ENCODE measurements around the gene AGBL3. TPM values are rescaled to one million over a fixed set of nuclear protein-coding genes. Genes with fewer than 3 reads are reported as not detected.

Gene AGBL3
- total and polyA plus RNA-seq, 2 of the 8 experiments (the other 6 are each of a cell fraction or from before 2014, with no cell fraction given): 1.1 to 1.9 TPM

- H3K9me3 ChIP-seq (ENCODE audit: insufficient read depth in 2 of 2, low read depth in 1 of 2, low read length in 1 of 2): no peaks in the 10 kb centered on the region
- H3K36me3 ChIP-seq (ENCODE audit: control insufficient read depth in 2 of 4, insufficient read depth in 4 of 4, low read length in 3 of 4): peaks cover 0 to 3% (median 0%) of the 10 kb centered on the region in 4 experiments; a peak in 1 of 8 replicates
- no peak for DNase-seq (ENCODE audit: low read depth in 1 of 2, low spot score in 2 of 2)
- H3K4ac ChIP-seq (replicated peaks; ENCODE audit: insufficient read length, low read depth, low read length): no peak overlapping the region
- no peak overlapping the region for H2BK20ac ChIP-seq (ENCODE audit: low read length)
- no peak overlapping the region for H3K27ac ChIP-seq (ENCODE audit: low read depth, low read length)
- H4K5ac ChIP-seq (ENCODE audit: insufficient read length, low read depth, low read length): no peak overlapping the region
- no peak overlapping the region for H2BK15ac ChIP-seq (ENCODE audit: low read length)
- no peak overlapping the region for H3K9ac ChIP-seq (replicated peaks in 1 of 4; ENCODE audit: extremely low read depth in 1 of 4, low read depth in 3 of 4, low read length in 3 of 4)
- no peaks in the 10 kb centered on the region for H3K79me2 ChIP-seq (ENCODE audit: control insufficient read depth in 1 of 2, insufficient read depth in 2 of 2, low read length in 2 of 2)
- no peak overlapping the region for H3K4me2 ChIP-seq (ENCODE audit: insufficient read depth in 1 of 2, low read depth in 2 of 2, low read length in 2 of 2)
- CTCF ChIA-PET (ENCODE audit: partially characterized antibody): interaction anchor here (0.6 to 0.9 kb wide), 2 partner anchors 9 to 15 kb away, joined by 3 read pairs; no protein-coding TSS in a partner anchor
- H2BK5ac ChIP-seq (ENCODE audit: low read depth, low read length): no peak overlapping the region
- H3K14ac ChIP-seq (ENCODE audit: insufficient read length): no peak overlapping the region
- POLR2A ChIA-PET (ENCODE audit: partially characterized antibody): interaction anchor here (0.6 to 1.6 kb wide), 2 partner anchors 15 to 22 kb away, joined by 3 to 11 read pairs; partner anchors contain the start of gene AGBL3
- no peaks in the 10 kb centered on the region for H3K4me1 ChIP-seq (replicated peaks in 1 of 4; ENCODE audit: control insufficient read depth in 3 of 4, insufficient read depth in 4 of 4, low read length in 3 of 4)
- no peaks in the 10 kb centered on the region for H4K20me1 ChIP-seq (replicated peaks in 1 of 2; ENCODE audit: control insufficient read depth in 1 of 2, insufficient read depth in 2 of 2, low read length in 2 of 2)
- H3K4me3 ChIP-seq (ENCODE audit: extremely low read depth in 1 of 4, insufficient read depth in 2 of 4, low read depth in 3 of 4, low read length in 4 of 4): no peak overlapping the region
- WGBS, 2 experiments (ENCODE audit: extremely low coverage in 1 of 2, insufficient coverage in 1 of 2, insufficient read length in 1 of 2, insufficient replicate concordance in 2 of 2, low coverage in 1 of 2, low lambda C conversion rate in 2 of 2, missing lambda C conversion rate in 1 of 2): 87% methylated on average over 1 of the region's 1 CpG; no CpG with 5 or more reads in 1 of the 2 experiments
- no peaks in the 10 kb centered on the region for H3K79me1 ChIP-seq (ENCODE audit: low read depth, low read length)
- no peak overlapping the region for H3K23ac ChIP-seq (ENCODE audit: insufficient read length)
- no peak for TF ChIP-seq JUND (IDR thresholded peaks at IDR 0.05; ENCODE audit: low read length)
- TF ChIP-seq TAF1 (IDR thresholded peaks at IDR 0.05; ENCODE audit: low read depth, low read length): no peak
- no peak overlapping the region for H2AK5ac ChIP-seq (ENCODE audit: low read depth, low read length)
- H2AFZ ChIP-seq (ENCODE audit: low read length): no peak overlapping the region
- no peak overlapping the region for H3K18ac ChIP-seq (ENCODE audit: extremely low read depth, low read length)
- H3K56ac ChIP-seq (replicated peaks; ENCODE audit: insufficient read length, low read depth, low read length): no peak overlapping the region
- no peak overlapping the region for H4K91ac ChIP-seq (replicated peaks; ENCODE audit: insufficient read length, low read length)
- no peak overlapping the region for H4K8ac ChIP-seq (ENCODE audit: extremely low read depth, insufficient read depth, low read length)
- H3K27me3 ChIP-seq (replicated peaks in 1 of 4; ENCODE audit: control insufficient read depth in 3 of 4, extremely low read depth in 1 of 4, insufficient read depth in 3 of 4, low read length in 3 of 4): no peaks in the 10 kb centered on the region; a peak in 1 of 7 replicates
- H3K23me2 ChIP-seq (ENCODE audit: low read depth, low read length): no peaks in the 10 kb centered on the region
- no peak for FAIRE-seq
- no peak overlapping the region for H2BK12ac ChIP-seq (ENCODE audit: low read depth, low read length)
- no peak overlapping the region for H2BK120ac ChIP-seq (replicated peaks; ENCODE audit: low read depth, low read length)
These were observed 15.3 kb downstream of the AGBL3 start for GRCh38 chr7:135001390-135002165.

Data from H1 (cell line).